ENCODE data around the gene CTIF. TPM values are rescaled to one million over a fixed set of nuclear protein-coding genes. Genes with fewer than 3 reads are reported as not detected.

CTIF gene
- polyA plus RNA-seq, 3 donors = 0.38 to 8.7 (median 1.2) TPM

DNA sequence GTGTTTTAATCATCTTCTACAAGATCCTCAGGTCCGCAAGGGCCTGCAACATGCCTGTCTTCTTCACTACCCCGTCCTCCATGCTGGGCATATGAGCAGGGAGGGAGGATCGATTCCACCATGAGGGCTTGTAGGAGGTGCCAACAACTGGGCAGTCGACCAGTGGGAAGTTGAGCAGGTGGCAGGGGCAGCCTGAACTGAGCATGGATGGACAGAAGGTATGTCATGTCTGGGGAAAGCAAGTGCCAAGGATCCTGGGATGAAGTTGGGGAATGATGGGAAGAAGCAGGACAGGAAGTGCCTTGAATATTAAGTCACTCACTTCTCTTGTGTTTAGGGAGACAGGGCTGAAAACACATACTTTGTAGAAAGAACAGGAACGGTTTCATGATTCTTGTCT, 44.7 kb downstream of the CTIF start:
- no peaks in the 10 kb centered on the region for H3K36me3 ChIP-seq (replicated peaks in 1 of 2; ENCODE audit: control insufficient read depth in 1 of 2, insufficient read depth in 2 of 2, low read length in 2 of 2)
- no peak overlapping the region for H3K4me2 ChIP-seq (replicated peaks; ENCODE audit: extremely low read depth, low read length, poor library complexity, severe bottlenecking)
- no peaks in the 10 kb centered on the region for H3K9me3 ChIP-seq (replicated peaks in 1 of 2; ENCODE audit: control insufficient read depth in 1 of 2, insufficient read depth in 1 of 2, low read length in 2 of 2)
- intact Hi-C loops (cut with micrococcal nuclease) = no loop called here
- DNase-seq = no peak
- Mint-ChIP-seq H3K9me3 (peaks cover 0 to 1% (median 0%) of the 10 kb centered on the region in 7 donors), H3K27me3 (ENCODE audit: low read depth in 3 of 3) (peaks cover 0 to 5% (median 2%) of the 10 kb centered on the region in 3 donors), H3K4me1 (no peaks in the 10 kb centered on the region), H3K36me3 (no peaks in the 10 kb centered on the region), H3K27ac (no peak overlapping the region), H3K4me3 (no peak overlapping the region)
- TF ChIP-seq, protein P1, sequence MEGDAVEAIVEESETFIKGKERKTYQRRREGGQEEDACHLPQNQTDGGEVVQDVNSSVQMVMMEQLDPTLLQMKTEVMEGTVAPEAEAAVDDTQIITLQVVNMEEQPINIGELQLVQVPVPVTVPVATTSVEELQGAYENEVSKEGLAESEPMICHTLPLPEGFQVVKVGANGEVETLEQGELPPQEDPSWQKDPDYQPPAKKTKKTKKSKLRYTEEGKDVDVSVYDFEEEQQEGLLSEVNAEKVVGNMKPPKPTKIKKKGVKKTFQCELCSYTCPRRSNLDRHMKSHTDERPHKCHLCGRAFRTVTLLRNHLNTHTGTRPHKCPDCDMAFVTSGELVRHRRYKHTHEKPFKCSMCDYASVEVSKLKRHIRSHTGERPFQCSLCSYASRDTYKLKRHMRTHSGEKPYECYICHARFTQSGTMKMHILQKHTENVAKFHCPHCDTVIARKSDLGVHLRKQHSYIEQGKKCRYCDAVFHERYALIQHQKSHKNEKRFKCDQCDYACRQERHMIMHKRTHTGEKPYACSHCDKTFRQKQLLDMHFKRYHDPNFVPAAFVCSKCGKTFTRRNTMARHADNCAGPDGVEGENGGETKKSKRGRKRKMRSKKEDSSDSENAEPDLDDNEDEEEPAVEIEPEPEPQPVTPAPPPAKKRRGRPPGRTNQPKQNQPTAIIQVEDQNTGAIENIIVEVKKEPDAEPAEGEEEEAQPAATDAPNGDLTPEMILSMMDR (IDR thresholded peaks at IDR 0.05) = no peak
- peaks cover 22% of the 10 kb centered on the region for H4K20me1 ChIP-seq (ENCODE audit: insufficient read depth, low read length)
- no peaks in the 10 kb centered on the region for H3K4me1 ChIP-seq (ENCODE audit: control insufficient read depth in 1 of 2, insufficient read depth in 2 of 2, low read length in 2 of 2)
- no peaks in the 10 kb centered on the region for H3K27me3 ChIP-seq (ENCODE audit: control insufficient read depth in 2 of 2, insufficient read depth in 2 of 2, low read length in 2 of 2)
- 92% methylated on average over 3 of the region's 5 CpGs for WGBS (ENCODE audit: insufficient coverage)
- no peaks in the 10 kb centered on the region for H3K79me2 ChIP-seq (ENCODE audit: insufficient read depth, low read length)
- H2AFZ ChIP-seq (ENCODE audit: insufficient read depth, low read depth, low read length, poor library complexity, severe bottlenecking) = no peak overlapping the region
- no peak overlapping the region for H3K4me3 ChIP-seq (replicated peaks in 1 of 3; ENCODE audit: low read depth in 2 of 3, low read length in 3 of 3)
- no peak overlapping the region for H3K9ac ChIP-seq (ENCODE audit: insufficient read depth, low read length, poor library complexity, severe bottlenecking)
- no peak overlapping the region for H3K27ac ChIP-seq (ENCODE audit: low read depth in 1 of 2, low read length in 2 of 2)

DNA sequence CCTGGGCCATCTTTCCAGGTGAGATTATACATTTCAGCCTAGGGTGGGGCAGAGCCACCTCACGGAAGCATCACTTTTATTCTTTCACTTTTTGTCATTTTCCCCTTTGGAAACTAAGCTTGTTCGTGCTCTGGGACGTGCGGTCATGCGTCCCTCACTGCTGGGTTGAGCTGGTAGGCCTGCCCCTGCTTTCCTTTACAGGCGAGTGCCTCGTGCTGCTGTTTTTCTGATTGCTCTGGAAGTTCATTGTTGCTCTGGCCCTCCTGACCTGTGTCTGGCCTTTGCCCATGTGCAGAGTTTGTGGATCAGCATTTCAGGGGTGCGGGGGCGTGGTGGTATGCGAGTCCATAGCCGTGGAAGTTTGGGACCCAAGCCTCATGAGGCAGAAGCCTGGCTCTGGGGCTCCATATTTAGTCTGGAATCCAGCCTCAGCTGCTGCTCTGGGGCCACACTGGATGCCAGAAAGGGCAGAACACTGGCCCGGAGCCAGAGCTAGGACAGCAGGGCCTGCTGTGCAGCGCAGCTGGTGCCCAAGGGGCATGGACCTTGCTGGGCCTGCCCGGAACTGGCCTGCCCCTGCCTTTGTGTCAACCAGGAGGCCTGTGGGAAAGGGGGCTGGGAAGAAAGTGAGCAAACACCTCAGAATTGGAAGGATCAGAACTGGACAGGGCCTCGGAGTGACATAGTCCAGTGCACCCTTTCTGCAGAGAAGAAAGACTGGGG, 51.1 kb downstream of the CTIF start:
- 94% methylated on average over 13 of the region's 15 CpGs for WGBS (ENCODE audit: insufficient coverage)
- Histone ChIP-seq H3K27ac (ENCODE audit: low read depth in 1 of 2, low read length in 2 of 2) (no peak overlapping the region), H3K4me2 (replicated peaks; ENCODE audit: extremely low read depth, low read length, poor library complexity, severe bottlenecking) (no peak overlapping the region), H2AFZ (ENCODE audit: insufficient read depth, low read depth, low read length, poor library complexity, severe bottlenecking) (no peak overlapping the region), H3K4me3 (replicated peaks in 1 of 3; ENCODE audit: low read depth in 2 of 3, low read length in 3 of 3) (no peak overlapping the region), H3K27me3 (ENCODE audit: control insufficient read depth in 2 of 2, insufficient read depth in 2 of 2, low read length in 2 of 2) (no peaks in the 10 kb centered on the region), H3K9ac (ENCODE audit: insufficient read depth, low read length, poor library complexity, severe bottlenecking) (no peak overlapping the region), H3K36me3 (replicated peaks in 1 of 2; ENCODE audit: control insufficient read depth in 1 of 2, insufficient read depth in 2 of 2, low read length in 2 of 2) (no peaks in the 10 kb centered on the region), H3K4me1 (ENCODE audit: control insufficient read depth in 1 of 2, insufficient read depth in 2 of 2, low read length in 2 of 2) (no peaks in the 10 kb centered on the region), H3K9me3 (replicated peaks in 1 of 2; ENCODE audit: control insufficient read depth in 1 of 2, insufficient read depth in 1 of 2, low read length in 2 of 2) (no peaks in the 10 kb centered on the region), H4K20me1 (ENCODE audit: insufficient read depth, low read length) (peaks cover 14% of the 10 kb centered on the region), H3K79me2 (ENCODE audit: insufficient read depth, low read length) (no peaks in the 10 kb centered on the region)
- no peak for DNase-seq
- H3K9me3 Mint-ChIP-seq = peaks cover 0 to 4% (median 2%) of the 10 kb centered on the region in 7 donors
- TF ChIP-seq, protein P1 (IDR thresholded peaks at IDR 0.05) = no peak
- H3K4me3 Mint-ChIP-seq = no peak overlapping the region
- H3K4me1 Mint-ChIP-seq = peaks cover 2% of the 10 kb centered on the region
- H3K27ac Mint-ChIP-seq = no peak overlapping the region
- H3K27me3 Mint-ChIP-seq (ENCODE audit: low read depth in 3 of 3) = peaks cover 0 to 1% (median 0%) of the 10 kb centered on the region in 3 donors
- no peaks in the 10 kb centered on the region for H3K36me3 Mint-ChIP-seq
- intact Hi-C loops (cut with micrococcal nuclease) = no loop called here
